NCI-H2196 (cell line): ENCODE results near the gene WDR4.
"Not testable (repeated sequence)": the region's sequence is repeated elsewhere in the genome, so short reads cannot be mapped to it uniquely, and the experiment has no call there.

Experiments used
- DNase-seq: peaks from one replicate; lab custom pipeline; 2025; ENCODE audit not compliant: unreplicated experiment; lab: John Stamatoyannopoulos, UW

The WDR4 gene

GRCh38 chr21:42878993-42879787, at the start of gene WDR4:
WDR4 (minus strand) TSS chr21:42879539; CDS start chr21:42879495, 44 bp downstream.
- DNase-seq = peak; percentile 97

- not testable (repeated sequence) for DNase-seq
Measured at GRCh38 chr21:42927474-42928200, 48.3 kb upstream of the WDR4 start.

GRCh38 chr21:42925114-42925926, 46.0 kb upstream of the WDR4 start, which contains the start of gene ERVH48-1:
ERVH48-1 (minus strand) TSS chr21:42925630; CDS start chr21:42919006, 6,624 bp downstream.
- DNase-seq = no peak

- DNase-seq = no peak
Measured at GRCh38 chr21:42924433-42924751, 45.1 kb upstream of the WDR4 start.

GRCh38 chr21:42923553-42924432, 44.5 kb upstream of the WDR4 start:
- peak; percentile 89 for DNase-seq

- DNase-seq = no peak
Measured at GRCh38 chr21:42922918-42923317, 43.6 kb upstream of the WDR4 start.

- no peak for DNase-seq
Measured at GRCh38 chr21:42921927-42922326, 42.6 kb upstream of the WDR4 start.

GRCh38 chr21:42918291-42918690, 39.0 kb upstream of the WDR4 start:
- DNase-seq = no peak

GRCh38 chr21:42913476-42913875, 34.1 kb upstream of the WDR4 start:
- no peak for DNase-seq

GRCh38 chr21:42911920-42912319, 32.6 kb upstream of the WDR4 start:
- DNase-seq = not testable (repeated sequence)

GRCh38 chr21:42908484-42908883, 29.1 kb upstream of the WDR4 start:
- DNase-seq = not testable (repeated sequence)

- no peak for DNase-seq
Measured at GRCh38 chr21:42906233-42906632, 26.9 kb upstream of the WDR4 start.

GRCh38 chr21:42905195-42905594, 25.9 kb upstream of the WDR4 start:
- DNase-seq = no peak

- no peak for DNase-seq
Measured at GRCh38 chr21:42903817-42904216, 24.5 kb upstream of the WDR4 start.

GRCh38 chr21:42900446-42900845, 21.1 kb upstream of the WDR4 start:
- peak; percentile 5 for DNase-seq

GRCh38 chr21:42892931-42893755, 13.8 kb upstream of the WDR4 start, which contains the start of gene NDUFV3:
NDUFV3 (plus strand) TSS chr21:42893309; CDS start chr21:42893334, 25 bp downstream.
- DNase-seq = peak; percentile 100

- no peak for DNase-seq
Measured at GRCh38 chr21:42892582-42892930, 13.2 kb upstream of the WDR4 start.

- no peak for DNase-seq
Measured at GRCh38 chr21:42887326-42887725, 8.0 kb upstream of the WDR4 start.

- DNase-seq = no peak
Measured at GRCh38 chr21:42883921-42884320, 4.6 kb upstream of the WDR4 start.

GRCh38 chr21:42880352-42880751, 1.0 kb upstream of the WDR4 start:
- DNase-seq = no peak
